HG03342 (cell line): Measurements from ENCODE around the gene NPEPPS.
"Not testable (repeated sequence)": the region's sequence is repeated elsewhere in the genome, so short reads cannot be mapped to it uniquely, and the experiment has no call there.

ENCODE experiments used
- ATAC-seq: cut with Tn5 transposase; IDR thresholded peaks from one replicate; pipeline ENCODE4 v1.9.1; 2021; ENCODE audit warnings: mild to moderate bottlenecking, moderate library complexity; ENCODE audit not compliant: unreplicated experiment

Gene NPEPPS

GRCh38 chr17:47561698-47562405 is 30.9 kb downstream of the NPEPPS start:
- not testable (repeated sequence) for ATAC-seq

- not testable (repeated sequence) for ATAC-seq
These were observed 31.4 kb downstream of the NPEPPS start for GRCh38 chr17:47562406-47562705.

GRCh38 chr17:47567261-47567660 is 36.4 kb downstream of the NPEPPS start:
- not testable (repeated sequence) for ATAC-seq

GRCh38 chr17:47572561-47572960 is 41.7 kb downstream of the NPEPPS start:
- not testable (repeated sequence) for ATAC-seq

- not testable (repeated sequence) for ATAC-seq
These were observed 51.5 kb downstream of the NPEPPS start for GRCh38 chr17:47582416-47582815.

- ATAC-seq, result not testable (repeated sequence)
These were observed 55.6 kb downstream of the NPEPPS start for GRCh38 chr17:47586378-47587055.

GRCh38 chr17:47593522-47593921 is 62.6 kb downstream of the NPEPPS start:
- not testable (repeated sequence) for ATAC-seq

GRCh38 chr17:47603830-47604597 is 73.1 kb downstream of the NPEPPS start:
- ATAC-seq, result no peak

GRCh38 chr17:47604598-47604927 is 73.7 kb downstream of the NPEPPS start:
- ATAC-seq, result no peak

GRCh38 chr17:47605011-47605410 is 74.1 kb downstream of the NPEPPS start:
- no peak for ATAC-seq

GRCh38 chr17:47607481-47607880 is 76.6 kb downstream of the NPEPPS start:
- no peak for ATAC-seq

GRCh38 chr17:47611372-47612350 is 80.8 kb downstream of the NPEPPS start:
- no peak for ATAC-seq

GRCh38 chr17:47615766-47616424 is 85.0 kb downstream of the NPEPPS start:
- ATAC-seq, result no peak

- ATAC-seq, result no peak
These were observed 87.5 kb downstream of the NPEPPS start for GRCh38 chr17:47618410-47618809.

- ATAC-seq, result no peak
These were observed 89.8 kb downstream of the NPEPPS start for GRCh38 chr17:47620503-47621245.

- no peak for ATAC-seq
These were observed 90.6 kb downstream of the NPEPPS start for GRCh38 chr17:47621293-47622179.

- ATAC-seq, result no peak
These were observed 91.3 kb downstream of the NPEPPS start for GRCh38 chr17:47622180-47622549.

GRCh38 chr17:47624727-47625068 is 93.8 kb downstream of the NPEPPS start:
- ATAC-seq, result no peak
